Upper lobe of right lung (tissue), 1 donor: ENCODE data around the gene MIA2. TPM values are rescaled to one million over a fixed set of nuclear protein-coding genes. Genes with fewer than 3 reads are reported as not detected.
"Not testable (repeated sequence)": the region's sequence is repeated elsewhere in the genome, so short reads cannot be mapped to it uniquely, and the experiment has no call there.

Source experiments
- ATAC-seq: fragments of 200-7000 bp; cut with Tn5 transposase; one replicate; pipeline ENCODE4 v1.9.1; 2020; ENCODE audit warnings: mild to moderate bottlenecking, moderate library complexity
- DNase-seq: peaks from one replicate; pipeline ENCODE4 v3.0.0-alpha.2; 2020
- H3K27ac ChIP-seq: fragments of 200-600 bp; one replicate; pipeline ENCODE4 v1.8.0; 2022
- H3K27me3 ChIP-seq: fragments of 200-600 bp; one replicate; pipeline ENCODE4 v1.8.0; 2022; ENCODE audit warnings: mild to moderate bottlenecking
- H3K36me3 ChIP-seq: fragments of 200-600 bp; one replicate; pipeline ENCODE4 v1.8.0; 2022
- H3K4me1 ChIP-seq: fragments of 200-600 bp; one replicate; pipeline ENCODE4 v1.8.0; 2022
- H3K4me3 ChIP-seq: fragments of 200-600 bp; one replicate; pipeline ENCODE4 v1.8.0; 2022; ENCODE audit warnings: mild to moderate bottlenecking
- H3K9me3 ChIP-seq: fragments of 200-600 bp; one replicate; pipeline ENCODE4 v1.8.0; 2022
- CTCF ChIP-seq: fragments of 200-600 bp; IDR thresholded peaks from one replicate; pipeline ENCODE4 v1.8.0; 2022; ENCODE audit warnings: antibody characterized with exemption
- intact Hi-C: fragments of 100-400 bp; cut with DNase I; formaldehyde crosslinking; loops from one replicate; pipeline ENCODE4 v1.11.0; 2022
- total RNA-seq: library from RNA; stranded (reverse); fragmentation: NEBNext Ultra II Directional; extraction: Animal tissue kit (Norgen Biotek cat#: 25700); gene quantifications from one replicate; pipeline ENCODE4 v1.2.1, GENCODE V29; 2021
- donor health status: DM: no; HTN: yes; CAD: no; lungs with severe emphysema.

Gene MIA2
- total RNA-seq, 1 donor from 2014 or later: 33.8 TPM

GRCh38 chr14:39289523-39289922 is 55.8 kb downstream of the MIA2 start:
- no peak for ATAC-seq
- no peak overlapping the region for H3K27ac ChIP-seq
- H3K36me3 ChIP-seq: peaks cover 45% of the 10 kb centered on the region
- no peaks in the 10 kb centered on the region for H3K27me3 ChIP-seq
- intact Hi-C loops: no loop called here
- no peaks in the 10 kb centered on the region for H3K4me1 ChIP-seq
- no peaks in the 10 kb centered on the region for H3K9me3 ChIP-seq
- no peak for TF ChIP-seq CTCF
- no peak for DNase-seq
- no peak overlapping the region for H3K4me3 ChIP-seq

GRCh38 chr14:39291701-39292100 is 58.0 kb downstream of the MIA2 start:
- intact Hi-C loops: no loop called here
- DNase-seq (no peak), ATAC-seq (no peak)
- Histone ChIP-seq H3K4me3 (no peak overlapping the region), H3K27me3 (no peaks in the 10 kb centered on the region), H3K9me3 (no peaks in the 10 kb centered on the region), H3K4me1 (no peaks in the 10 kb centered on the region), H3K36me3 (peaks cover 67% of the 10 kb centered on the region), H3K27ac (no peak overlapping the region)
- TF ChIP-seq CTCF: no peak

- Histone ChIP-seq H3K4me3 (no peak overlapping the region), H3K27ac (no peak overlapping the region), H3K4me1 (no peaks in the 10 kb centered on the region), H3K27me3 (no peaks in the 10 kb centered on the region), H3K36me3 (peaks cover 73% of the 10 kb centered on the region), H3K9me3 (no peaks in the 10 kb centered on the region)
- DNase-seq (no peak), ATAC-seq (no peak)
- intact Hi-C loops: no loop called here
- no peak for TF ChIP-seq CTCF
Measured at GRCh38 chr14:39293629-39294028, 59.9 kb downstream of the MIA2 start.

GRCh38 chr14:39300389-39300788 is 66.7 kb downstream of the MIA2 start:
- H3K9me3 ChIP-seq, H3K4me3 ChIP-seq, ATAC-seq, DNase-seq, H3K4me1 ChIP-seq, H3K27me3 ChIP-seq, intact Hi-C loops, H3K27ac ChIP-seq: not testable (repeated sequence)
- peaks cover 75% of the 10 kb centered on the region for H3K36me3 ChIP-seq

GRCh38 chr14:39302124-39302810 is 68.6 kb downstream of the MIA2 start:
- no peaks in the 10 kb centered on the region for H3K9me3 ChIP-seq
- H3K4me3 ChIP-seq: no peak overlapping the region
- H3K27ac ChIP-seq: no peak overlapping the region
- DNase-seq (no peak), ATAC-seq (no peak)
- TF ChIP-seq CTCF: no peak
- no peaks in the 10 kb centered on the region for H3K27me3 ChIP-seq
- intact Hi-C loops: no loop called here
- H3K36me3 ChIP-seq: peaks cover 58% of the 10 kb centered on the region
- H3K4me1 ChIP-seq: no peaks in the 10 kb centered on the region

- H3K4me1 ChIP-seq: no peaks in the 10 kb centered on the region
- intact Hi-C loops: no loop called here
- no peak for DNase-seq
- no peaks in the 10 kb centered on the region for H3K27me3 ChIP-seq
- no peaks in the 10 kb centered on the region for H3K9me3 ChIP-seq
- no peak overlapping the region for H3K4me3 ChIP-seq
- TF ChIP-seq CTCF: no peak
- no peak overlapping the region for H3K27ac ChIP-seq
- H3K36me3 ChIP-seq: peaks cover 57% of the 10 kb centered on the region
- ATAC-seq: no peak
Measured at GRCh38 chr14:39303115-39303514, 69.4 kb downstream of the MIA2 start.
